ENCODE data around the gene COL8A2. TPM values are rescaled to one million over a fixed set of nuclear protein-coding genes. Genes with fewer than 3 reads are reported as not detected.
A peak's percentile ranks its signal among the peaks of the same experiment; 100 is the strongest.

The COL8A2 gene
- total and polyA plus RNA-seq, 7 donors: 0.60 to 13.0 (median 3.2) TPM

GRCh38 chr1:36114371-36114770 is 10.7 kb downstream of the COL8A2 start:
- peak overlapping the region; percentile 69 to 86 (median 76) for H3K27ac ChIP-seq
- no peak overlapping the region for H3K4me3 ChIP-seq
- H3K9me3 ChIP-seq: no peaks in the 10 kb centered on the region
- intact Hi-C loops (cut with DNase I): no loop called here
- no peaks in the 10 kb centered on the region for H3K27me3 ChIP-seq
- DNase-seq: no peak
- WGBS, 2 donors: 68 to 77% methylated on average over 5 of the region's 5 CpGs
- TF ChIP-seq POLR2AphosphoS5 (IDR thresholded peaks at IDR 0.05) (no peak), CTCF (IDR thresholded peaks at IDR 0.05) (no peak), POLR2A (IDR thresholded peaks at IDR 0.05) (no peak), EP300 (IDR thresholded peaks at IDR 0.05) (no peak)
- peaks cover 0 to 30% (median 20%) of the 10 kb centered on the region in 4 donors for H3K4me1 ChIP-seq
- no peaks in the 10 kb centered on the region for H3K36me3 ChIP-seq

GRCh38 chr1:36112823-36113222 is 12.2 kb downstream of the COL8A2 start:
- TF ChIP-seq CTCF (IDR thresholded peaks at IDR 0.05) (no peak), EP300 (IDR thresholded peaks at IDR 0.05) (no peak), POLR2A (IDR thresholded peaks at IDR 0.05) (no peak), POLR2AphosphoS5 (IDR thresholded peaks at IDR 0.05) (no peak)
- DNase-seq: no peak
- Histone ChIP-seq H3K27me3 (no peaks in the 10 kb centered on the region), H3K4me1 (peaks cover 0 to 23% (median 17%) of the 10 kb centered on the region in 4 donors), H3K27ac (no peak overlapping the region), H3K36me3 (no peaks in the 10 kb centered on the region), H3K9me3 (no peaks in the 10 kb centered on the region), H3K4me3 (no peak overlapping the region)
- intact Hi-C loops (cut with DNase I): no loop called here
- WGBS, 2 donors: 84 to 91% methylated on average over 9 of the region's 9 CpGs

GRCh38 chr1:36111151-36111550 is 13.9 kb downstream of the COL8A2 start:
- no peaks in the 10 kb centered on the region for H3K9me3 ChIP-seq
- WGBS, 2 donors: 61 to 71% methylated on average over 4 of the region's 4 CpGs
- H3K4me1 ChIP-seq: peaks cover 0 to 24% (median 18%) of the 10 kb centered on the region in 4 donors
- H3K36me3 ChIP-seq: no peaks in the 10 kb centered on the region
- H3K27me3 ChIP-seq: no peaks in the 10 kb centered on the region
- H3K27ac ChIP-seq: no peak overlapping the region
- no peak overlapping the region for H3K4me3 ChIP-seq
- intact Hi-C loops (cut with DNase I): no loop called here
- DNase-seq: no peak
- TF ChIP-seq POLR2A (IDR thresholded peaks at IDR 0.05) (no peak), CTCF (IDR thresholded peaks at IDR 0.05) (no peak), POLR2AphosphoS5 (IDR thresholded peaks at IDR 0.05) (no peak), EP300 (IDR thresholded peaks at IDR 0.05) (no peak)

GRCh38 chr1:36109041-36109679 is 15.9 kb downstream of the COL8A2 start:
- H3K36me3 ChIP-seq: no peaks in the 10 kb centered on the region
- H3K27me3 ChIP-seq: no peaks in the 10 kb centered on the region
- no peak overlapping the region for H3K27ac ChIP-seq
- WGBS, 2 donors: 63 to 79% methylated on average over 11 of the region's 11 CpGs
- DNase-seq: no peak
- no peaks in the 10 kb centered on the region for H3K9me3 ChIP-seq
- intact Hi-C loops (cut with DNase I): no loop called here
- H3K4me1 ChIP-seq: peaks cover 0 to 12% (median 5%) of the 10 kb centered on the region in 4 donors
- no peak overlapping the region for H3K4me3 ChIP-seq
- TF ChIP-seq POLR2A (IDR thresholded peaks at IDR 0.05) (no peak), POLR2AphosphoS5 (IDR thresholded peaks at IDR 0.05) (no peak), EP300 (IDR thresholded peaks at IDR 0.05) (no peak), CTCF (IDR thresholded peaks at IDR 0.05) (no peak)

GRCh38 chr1:36108314-36108713 is 16.7 kb downstream of the COL8A2 start:
- Histone ChIP-seq H3K9me3 (no peaks in the 10 kb centered on the region), H3K36me3 (no peaks in the 10 kb centered on the region), H3K27me3 (no peaks in the 10 kb centered on the region), H3K4me3 (no peak overlapping the region), H3K27ac (no peak overlapping the region), H3K4me1 (peaks cover 0 to 12% (median 5%) of the 10 kb centered on the region in 4 donors)
- TF ChIP-seq POLR2AphosphoS5 (IDR thresholded peaks at IDR 0.05) (no peak), POLR2A (IDR thresholded peaks at IDR 0.05) (no peak), CTCF (IDR thresholded peaks at IDR 0.05) (no peak), EP300 (IDR thresholded peaks at IDR 0.05) (no peak)
- intact Hi-C loops (cut with DNase I): no loop called here
- DNase-seq: no peak
- 62 to 79% methylated on average over 14 of the region's 14 CpGs for WGBS, 2 donors

All from sigmoid colon (tissue), 7 donors.